Stomach (tissue), 4 donors: ENCODE data around the gene CRAMP1.

Source experiments
- EP300 ChIP-seq: sonication (generic); formaldehyde crosslinking; IDR thresholded peaks from one replicate; pipeline ENCODE4 v1.6.1; 2017; ENCODE audit warnings: antibody characterized with exemption
- POLR2A ChIP-seq, 4 donors: fragments of 450-650 bp; IDR thresholded peaks; one replicate each; pipeline ENCODE4 v1.6.1; 2016; ENCODE audit warnings: antibody characterized with exemption in 4 of 4, control low read depth in 2 of 4, mild to moderate bottlenecking in 1 of 4, moderate library complexity in 1 of 4
- POLR2AphosphoS5 ChIP-seq, 3 donors: sonication (generic); formaldehyde crosslinking; IDR thresholded peaks; one replicate each; pipeline ENCODE4 v1.6.1; 2016; ENCODE audit warnings: antibody characterized with exemption in 3 of 3
- TF ChIP-seq, protein P1 (sequence below), 7 experiments: fragments of 450-650 bp in 4 of 7; fragments of 200-600 bp in 3 of 7; sonication (generic) in 3 of 7; IDR thresholded peaks; one replicate each; pipeline ENCODE4 v1.5.1; 2016 to 2019; ENCODE audit warnings: antibody characterized with exemption in 7 of 7, control low read depth in 2 of 7, mild to moderate bottlenecking in 1 of 7

- TF ChIP-seq, protein P1, sequence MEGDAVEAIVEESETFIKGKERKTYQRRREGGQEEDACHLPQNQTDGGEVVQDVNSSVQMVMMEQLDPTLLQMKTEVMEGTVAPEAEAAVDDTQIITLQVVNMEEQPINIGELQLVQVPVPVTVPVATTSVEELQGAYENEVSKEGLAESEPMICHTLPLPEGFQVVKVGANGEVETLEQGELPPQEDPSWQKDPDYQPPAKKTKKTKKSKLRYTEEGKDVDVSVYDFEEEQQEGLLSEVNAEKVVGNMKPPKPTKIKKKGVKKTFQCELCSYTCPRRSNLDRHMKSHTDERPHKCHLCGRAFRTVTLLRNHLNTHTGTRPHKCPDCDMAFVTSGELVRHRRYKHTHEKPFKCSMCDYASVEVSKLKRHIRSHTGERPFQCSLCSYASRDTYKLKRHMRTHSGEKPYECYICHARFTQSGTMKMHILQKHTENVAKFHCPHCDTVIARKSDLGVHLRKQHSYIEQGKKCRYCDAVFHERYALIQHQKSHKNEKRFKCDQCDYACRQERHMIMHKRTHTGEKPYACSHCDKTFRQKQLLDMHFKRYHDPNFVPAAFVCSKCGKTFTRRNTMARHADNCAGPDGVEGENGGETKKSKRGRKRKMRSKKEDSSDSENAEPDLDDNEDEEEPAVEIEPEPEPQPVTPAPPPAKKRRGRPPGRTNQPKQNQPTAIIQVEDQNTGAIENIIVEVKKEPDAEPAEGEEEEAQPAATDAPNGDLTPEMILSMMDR (IDR thresholded peaks at IDR 0.05) = no peak
- no peak for TF ChIP-seq POLR2A (IDR thresholded peaks at IDR 0.05)
- TF ChIP-seq POLR2AphosphoS5 (IDR thresholded peaks at IDR 0.05) = no peak
- TF ChIP-seq EP300 = no peak
Observed at GRCh38 chr16:1656808-1657617, 44.9 kb downstream of the CRAMP1 start.
